Measurements from ENCODE around the gene SND1. TPM values are rescaled to one million over a fixed set of nuclear protein-coding genes. Genes with fewer than 3 reads are reported as not detected.

The SND1 gene
- total and polyA plus RNA-seq, 2 of the 4 experiments (the other 2 are of a cell fraction) = 154 to 294 TPM

GRCh38 chr7:127810696-127811660 is 159.0 kb downstream of the SND1 start (continued):
- TF ChIP-seq RFX5 (IDR thresholded peaks at IDR 0.05; ENCODE audit: low read depth, low read length) = no peak
- TF ChIP-seq POLR2A (IDR thresholded peaks at IDR 0.05; ENCODE audit: low read depth, low read length) = no peak

- BruUV-seq (replicated peaks) = no TSS peak
Observed at GRCh38 chr7:127812540-127812939, 160.5 kb downstream of the SND1 start.

More at GRCh38 chr7:127812540-127812939, 160.5 kb downstream of the SND1 start:
- H2AK9ac ChIP-seq (replicated peaks; ENCODE audit: low read depth, low read length, poor library complexity) = no peak overlapping the region
- DNase-seq (no peak), ATAC-seq (ENCODE audit: low read depth) (no peak)
- no peak overlapping the region for H3K14ac ChIP-seq (replicated peaks; ENCODE audit: low read depth, low read length)
- no peak for TF ChIP-seq MXI1 (IDR thresholded peaks at IDR 0.05; ENCODE audit: borderline replicate concordance, low read depth, low read length)
- TF ChIP-seq BHLHE40 (IDR thresholded peaks at IDR 0.05; ENCODE audit: low read depth, low read length) = no peak
- TF ChIP-seq MAZ (IDR thresholded peaks at IDR 0.05; ENCODE audit: borderline replicate concordance, low read depth, low read length) = no peak
- no peak for TF ChIP-seq CHD1 (IDR thresholded peaks at IDR 0.05; ENCODE audit: low read depth, low read length)
- TF ChIP-seq ELK1 (IDR thresholded peaks at IDR 0.05; ENCODE audit: borderline replicate concordance, low read depth, low read length) = no peak
- TF ChIP-seq SMC3 (IDR thresholded peaks at IDR 0.05; ENCODE audit: low read depth, low read length) = no peak
- TF ChIP-seq CEBPB (IDR thresholded peaks at IDR 0.05; ENCODE audit: low read depth, low read length) = no peak
- peaks cover 15% of the 10 kb centered on the region for H3K9me1 ChIP-seq (ENCODE audit: insufficient read depth, low read length)
- H4K8ac ChIP-seq (ENCODE audit: low read depth in 2 of 2, low read length in 2 of 2) = no peak overlapping the region
- no peak overlapping the region for H3K4me2 ChIP-seq (ENCODE audit: low read depth, low read length)
- H3K4ac ChIP-seq (ENCODE audit: low read depth, low read length) = no peak overlapping the region
- in situ Hi-C loops (cut with MboI; ENCODE audit: low sequenced_read_pairs) (no loop called here), intact Hi-C loops (cut with micrococcal nuclease) (no loop called here), dilution Hi-C loops (cut with HindIII; ENCODE audit: low sequenced_read_pairs, unreplicated experiment) (no loop called here)
- H4K91ac ChIP-seq (ENCODE audit: insufficient read depth, low read depth, low read length) = no peak overlapping the region
- peaks cover 7% of the 10 kb centered on the region for H3K36me3 ChIP-seq (ENCODE audit: control insufficient read depth, insufficient read depth, low read length)
- no peak overlapping the region for H2BK20ac ChIP-seq (ENCODE audit: low read depth, low read length)
- no peaks in the 10 kb centered on the region for H3K9me3 ChIP-seq (ENCODE audit: control insufficient read depth, insufficient read depth, low read length)
- no peak overlapping the region for H4K5ac ChIP-seq (ENCODE audit: low read depth, low read length)
- no peak overlapping the region for H2BK15ac ChIP-seq (ENCODE audit: low read depth, low read length)
- no CpG with 5 or more reads among the region's 3 CpGs for WGBS, 2 experiments (ENCODE audit: extremely low coverage in 2 of 2, insufficient read length in 1 of 2)
- H2BK120ac ChIP-seq (ENCODE audit: low read depth, low read length) = no peak overlapping the region
- ChIA-PET POLR2A (ENCODE audit: unreplicated experiment) (no interaction called here), CTCF (no interaction called here)
- H2AFZ ChIP-seq (replicated peaks; ENCODE audit: low read length, poor library complexity) = no peak overlapping the region
- peaks cover 81% of the 10 kb centered on the region for H4K20me1 ChIP-seq (ENCODE audit: insufficient read depth, low read length)
- H3K18ac ChIP-seq (ENCODE audit: low read depth, low read length) = no peak overlapping the region
- peaks cover 47 to 87% of the 10 kb centered on the region in 2 experiments for H3K79me1 ChIP-seq (ENCODE audit: low read depth in 1 of 2, low read length in 2 of 2)
- no peak overlapping the region for H2AK5ac ChIP-seq (ENCODE audit: low read depth, low read length)
- H3K4me1 ChIP-seq (ENCODE audit: control insufficient read depth, insufficient read depth, low read length) = peaks cover 10% of the 10 kb centered on the region
- no peaks in the 10 kb centered on the region for H3K27me3 ChIP-seq (ENCODE audit: control insufficient read depth, insufficient read depth, low read length)
- no peak overlapping the region for H3K9ac ChIP-seq (ENCODE audit: low read depth, low read length)
- no peak overlapping the region for H3K27ac ChIP-seq (ENCODE audit: insufficient read depth, low read length)
- no peak overlapping the region for H3K23ac ChIP-seq (ENCODE audit: low read depth, low read length)
- H2BK5ac ChIP-seq (ENCODE audit: low read depth, low read length, poor library complexity, severe bottlenecking) = no peak overlapping the region
- H3K56ac ChIP-seq (ENCODE audit: extremely low read depth, insufficient read depth, low read length) = no peak overlapping the region
- H3K4me3 ChIP-seq (ENCODE audit: insufficient read depth, low read depth, low read length) = no peak overlapping the region
